Measurements from ENCODE around the gene GPR183.

DNA sequence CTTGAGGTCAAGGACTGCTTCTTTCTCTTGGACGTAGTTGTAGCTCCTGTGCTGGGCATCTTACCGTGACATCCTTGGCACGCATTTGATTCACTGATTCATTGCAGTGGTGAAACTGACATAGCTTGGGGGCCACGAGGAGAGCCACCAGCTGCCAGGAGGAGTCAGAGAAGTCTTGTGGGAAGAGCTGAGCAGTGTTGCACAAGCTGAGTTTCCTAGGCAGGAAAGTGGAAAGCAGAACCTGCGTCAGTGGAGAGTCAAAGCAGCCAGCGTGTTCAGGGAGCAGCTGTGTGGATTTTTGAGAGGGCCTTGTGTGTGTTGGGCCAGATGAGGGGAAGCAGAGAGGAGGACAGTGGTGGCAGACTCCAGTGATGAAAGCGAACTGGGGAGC, 5.3 kb upstream of the GPR183 start:
- TF ChIP-seq POLR2A (IDR thresholded peaks at IDR 0.05; ENCODE audit: low read length): no peak
- TF ChIP-seq GATA1 (IDR thresholded peaks at IDR 0.05; ENCODE audit: low read depth, low read length): no peak
